Bronchial epithelial cell (primary cell): ENCODE results near the gene DLL3. TPM values are rescaled to one million over a fixed set of nuclear protein-coding genes. Genes with fewer than 3 reads are reported as not detected.

Experiments used
- DNase-seq: peaks from one replicate; pipeline ENCODE4 v3.0.0-alpha.2; 2010; ENCODE audit warnings: low read depth
- FAIRE-seq: peaks from 2 replicates; lab custom pipeline; 2011; peaks lifted over from hg19 to GRCh38; lab: Jason Lieb, UNC
- H3K27me3 ChIP-seq: 2 replicates; pipeline ENCODE4 v1.5.1; 2011; ENCODE audit warnings: low read length; ENCODE audit not compliant: control insufficient read depth, insufficient read depth
- H3K36me3 ChIP-seq: 2 replicates; pipeline ENCODE4 v1.5.1; 2011; ENCODE audit warnings: low read length; ENCODE audit not compliant: control insufficient read depth, insufficient read depth
- H3K4me3 ChIP-seq: 2 replicates; pipeline ENCODE4 v1.5.1; 2011; ENCODE audit warnings: mild to moderate bottlenecking, low read depth, low read length, control low read depth
- CTCF ChIP-seq: IDR thresholded peaks from 2 replicates; pipeline ENCODE4 v1.5.1; 2011; ENCODE audit warnings: mild to moderate bottlenecking, moderate library complexity, low read length, control low read depth, inconsistent platforms; ENCODE audit not compliant: insufficient read depth, severe bottlenecking
- total RNA-seq: library from RNA; depleted of rRNA; stranded (reverse); fragments of >200 nt; gene quantifications from 2 replicates; pipeline ENCODE4 v1.2.1, GENCODE V29; 2014

The DLL3 gene
- total RNA-seq, 1 donor from 2014 or later, result 0.26 TPM

- Histone ChIP-seq H3K4me3 (peak within 1 kb of the TSS; percentile 69), H3K36me3 (peaks cover 18% of the 10 kb centered on the region)
- FAIRE-seq, result no peak
Observed at GRCh38 chr19:39480337-39481228, 18.2 kb upstream of the DLL3 start, which contains the start of gene TIMM50. Gene TIMM50, plus strand, starts transcription at chr19:39480838. Its CDS starts 16 bp downstream, at chr19:39480854.

GRCh38 chr19:39481229-39481545 lies 17.6 kb upstream of the DLL3 start:
- peaks cover 16% of the 10 kb centered on the region for H3K36me3 ChIP-seq

More at GRCh38 chr19:39480337-39481228, 18.2 kb upstream of the DLL3 start, which contains the start of gene TIMM50:
- TF ChIP-seq CTCF, result no peak
- no peaks in the 10 kb centered on the region for H3K27me3 ChIP-seq
- DNase-seq, result peak; percentile 82

GRCh38 chr19:39481676-39482075 lies 17.1 kb upstream of the DLL3 start:
- FAIRE-seq (no peak), DNase-seq (no peak)
- peak overlapping the region; percentile 69 for H3K4me3 ChIP-seq
- H3K27me3 ChIP-seq, result no peaks in the 10 kb centered on the region
- TF ChIP-seq CTCF, result no peak
- H3K36me3 ChIP-seq, result peaks cover 18% of the 10 kb centered on the region

More at GRCh38 chr19:39481229-39481545, 17.6 kb upstream of the DLL3 start:
- no peak for FAIRE-seq
- TF ChIP-seq CTCF, result no peak
- DNase-seq, result peak; percentile 5
- H3K27me3 ChIP-seq, result no peaks in the 10 kb centered on the region
- peak overlapping the region; percentile 69 for H3K4me3 ChIP-seq

- H3K4me3 ChIP-seq, result no peak overlapping the region
- DNase-seq (no peak), FAIRE-seq (no peak)
- TF ChIP-seq CTCF, result no peak
- no peaks in the 10 kb centered on the region for H3K27me3 ChIP-seq
- H3K36me3 ChIP-seq, result peaks cover 24% of the 10 kb centered on the region
Observed at GRCh38 chr19:39483141-39483540, 15.6 kb upstream of the DLL3 start.

GRCh38 chr19:39489756-39490155 lies 9.0 kb upstream of the DLL3 start:
- peaks cover 31% of the 10 kb centered on the region for H3K36me3 ChIP-seq
- TF ChIP-seq CTCF, result no peak

GRCh38 chr19:39492225-39492624 lies 6.5 kb upstream of the DLL3 start:
- FAIRE-seq, result no peak
- peaks cover 19% of the 10 kb centered on the region for H3K36me3 ChIP-seq

More at GRCh38 chr19:39489756-39490155, 9.0 kb upstream of the DLL3 start:
- Histone ChIP-seq H3K4me3 (no peak overlapping the region), H3K27me3 (no peaks in the 10 kb centered on the region)
- FAIRE-seq (peak; percentile 28), DNase-seq (no peak)

More at GRCh38 chr19:39492225-39492624, 6.5 kb upstream of the DLL3 start:
- Histone ChIP-seq H3K27me3 (no peaks in the 10 kb centered on the region), H3K4me3 (no peak overlapping the region)
- DNase-seq, result no peak
- no peak for TF ChIP-seq CTCF
